MG63 (cell line): Measurements from ENCODE around the gene RAP2B. TPM values are rescaled to one million over a fixed set of nuclear protein-coding genes. Genes with fewer than 3 reads are reported as not detected.
"Not testable (repeated sequence)": the region's sequence is repeated elsewhere in the genome, so short reads cannot be mapped to it uniquely, and the experiment has no call there.

Source experiments
- DNase-seq: peaks from one replicate; pipeline ENCODE4 v3.0.0-alpha.2; 2020
- H3K27me3 ChIP-seq: fragments of 250-450 bp; sonication (Bioruptor Pico); 2 replicates; pipeline ENCODE4 v1.5.1; 2020; ENCODE audit warnings: mild to moderate bottlenecking, moderate library complexity
- H3K36me3 ChIP-seq: fragments of 250-450 bp; sonication (Bioruptor Pico); 2 replicates; pipeline ENCODE4 v1.5.1; 2020; ENCODE audit warnings: mild to moderate bottlenecking, moderate library complexity
- H3K4me3 ChIP-seq: fragments of 250-450 bp; sonication (Bioruptor Pico); 2 replicates; pipeline ENCODE4 v1.5.1; 2020; ENCODE audit warnings: mild to moderate bottlenecking, moderate library complexity
- H3K9me3 ChIP-seq: fragments of 250-450 bp; sonication (Bioruptor Pico); 2 replicates; pipeline ENCODE4 v1.5.1; 2020; ENCODE audit warnings: mild to moderate bottlenecking, moderate library complexity
- total RNA-seq: library from RNA; depleted of rRNA; stranded (reverse); fragments of >200 nt; shearing (Covaris generic); gene quantifications from 2 replicates; pipeline ENCODE4 v1.2.3, GENCODE V29; 2014; ENCODE audit warnings: low replicate concordance

Gene RAP2B
- total RNA-seq, 1 experiment from 2014 or later, result 11.4 TPM

GRCh38 chr3:153155786-153156185, 6.2 kb upstream of the RAP2B start:
- not testable (repeated sequence) for H3K4me3 ChIP-seq, H3K9me3 ChIP-seq, H3K27me3 ChIP-seq, H3K36me3 ChIP-seq, DNase-seq

- H3K36me3 ChIP-seq, result no peaks in the 10 kb centered on the region
- no peak overlapping the region for H3K4me3 ChIP-seq
- H3K27me3 ChIP-seq, result no peaks in the 10 kb centered on the region
- H3K9me3 ChIP-seq, result no peaks in the 10 kb centered on the region
- no peak for DNase-seq
These were observed 3.8 kb upstream of the RAP2B start for GRCh38 chr3:153158189-153158588.

GRCh38 chr3:153158961-153159735, 2.9 kb upstream of the RAP2B start:
- Histone ChIP-seq H3K27me3 (no peaks in the 10 kb centered on the region), H3K36me3 (no peaks in the 10 kb centered on the region), H3K9me3 (no peaks in the 10 kb centered on the region), H3K4me3 (no peak overlapping the region)
- no peak for DNase-seq

- Histone ChIP-seq H3K4me3 (peak overlapping the region; percentile 63), H3K9me3 (no peaks in the 10 kb centered on the region), H3K36me3 (peaks cover 4% of the 10 kb centered on the region), H3K27me3 (no peaks in the 10 kb centered on the region)
- DNase-seq, result no peak
These were observed 2.1 kb upstream of the RAP2B start for GRCh38 chr3:153159771-153160397.

GRCh38 chr3:153160451-153161137, 1.4 kb upstream of the RAP2B start:
- H3K4me3 ChIP-seq, result peak overlapping the region; percentile 63
- no peaks in the 10 kb centered on the region for H3K27me3 ChIP-seq
- DNase-seq, result peak; percentile 90
- H3K36me3 ChIP-seq, result peaks cover 10% of the 10 kb centered on the region
- H3K9me3 ChIP-seq, result no peaks in the 10 kb centered on the region

- peak overlapping the region; percentile 63 for H3K4me3 ChIP-seq
- H3K27me3 ChIP-seq, result no peaks in the 10 kb centered on the region
- no peaks in the 10 kb centered on the region for H3K9me3 ChIP-seq
- DNase-seq, result peak; percentile 99
- H3K36me3 ChIP-seq, result peaks cover 16% of the 10 kb centered on the region
These were observed 800 bp upstream of the RAP2B start for GRCh38 chr3:153161138-153161713.

- H3K36me3 ChIP-seq, result peaks cover 28% of the 10 kb centered on the region
- DNase-seq, result peak; percentile 62
- H3K4me3 ChIP-seq, result peak overlapping the region; percentile 63
- no peaks in the 10 kb centered on the region for H3K9me3 ChIP-seq
- no peaks in the 10 kb centered on the region for H3K27me3 ChIP-seq
These were observed 727 bp downstream of the RAP2B start for GRCh38 chr3:153162513-153163392.

GRCh38 chr3:153163393-153163724, 1.3 kb downstream of the RAP2B start:
- Histone ChIP-seq H3K36me3 (peaks cover 28% of the 10 kb centered on the region), H3K4me3 (peak overlapping the region; percentile 63), H3K27me3 (no peaks in the 10 kb centered on the region), H3K9me3 (no peaks in the 10 kb centered on the region)
- DNase-seq, result no peak

- H3K9me3 ChIP-seq, result no peaks in the 10 kb centered on the region
- H3K27me3 ChIP-seq, result no peaks in the 10 kb centered on the region
- H3K4me3 ChIP-seq, result peak overlapping the region; percentile 63
- peaks cover 32% of the 10 kb centered on the region for H3K36me3 ChIP-seq
- DNase-seq, result no peak
These were observed 1.9 kb downstream of the RAP2B start for GRCh38 chr3:153163756-153164550.

- no peak for DNase-seq
- Histone ChIP-seq H3K36me3 (peaks cover 32% of the 10 kb centered on the region), H3K4me3 (peak overlapping the region; percentile 63; the same call in 1 of the 2 replicates), H3K9me3 (no peaks in the 10 kb centered on the region), H3K27me3 (no peaks in the 10 kb centered on the region)
These were observed 3.2 kb downstream of the RAP2B start for GRCh38 chr3:153165261-153165681.

GRCh38 chr3:153166206-153166605, 4.2 kb downstream of the RAP2B start:
- Histone ChIP-seq H3K36me3 (peaks cover 32% of the 10 kb centered on the region), H3K4me3 (no peak overlapping the region), H3K27me3 (no peaks in the 10 kb centered on the region), H3K9me3 (no peaks in the 10 kb centered on the region)
- DNase-seq, result no peak

- peaks cover 32% of the 10 kb centered on the region for H3K36me3 ChIP-seq
- DNase-seq, result no peak
- no peaks in the 10 kb centered on the region for H3K27me3 ChIP-seq
- H3K4me3 ChIP-seq, result no peak overlapping the region
- no peaks in the 10 kb centered on the region for H3K9me3 ChIP-seq
These were observed 4.8 kb downstream of the RAP2B start for GRCh38 chr3:153166796-153167195.

GRCh38 chr3:153169793-153170383, 7.9 kb downstream of the RAP2B start:
- DNase-seq, result no peak

GRCh38 chr3:153171256-153171655, 9.2 kb downstream of the RAP2B start:
- no peak for DNase-seq
- Histone ChIP-seq H3K36me3 (peaks cover 16% of the 10 kb centered on the region), H3K4me3 (no peak overlapping the region), H3K9me3 (peaks cover 2% of the 10 kb centered on the region; the same call in 1 of the 2 replicates), H3K27me3 (no peaks in the 10 kb centered on the region)

More at GRCh38 chr3:153169793-153170383, 7.9 kb downstream of the RAP2B start:
- no peak overlapping the region for H3K4me3 ChIP-seq
- H3K36me3 ChIP-seq, result peaks cover 28% of the 10 kb centered on the region
- H3K27me3 ChIP-seq, result no peaks in the 10 kb centered on the region
- H3K9me3 ChIP-seq, result no peaks in the 10 kb centered on the region

- Histone ChIP-seq H3K36me3 (peaks cover 9% of the 10 kb centered on the region; the same call in 1 of the 2 replicates), H3K9me3 (peaks cover 2% of the 10 kb centered on the region; the same call in 1 of the 2 replicates), H3K4me3 (no peak overlapping the region), H3K27me3 (no peaks in the 10 kb centered on the region)
- no peak for DNase-seq
These were observed 9.9 kb downstream of the RAP2B start for GRCh38 chr3:153171918-153172317.
